ENCODE data around the gene PRKRA. TPM values are rescaled to one million over a fixed set of nuclear protein-coding genes. Genes with fewer than 3 reads are reported as not detected.
"Not testable (repeated sequence)": the region's sequence is repeated elsewhere in the genome, so short reads cannot be mapped to it uniquely, and the experiment has no call there.

The PRKRA gene
- total RNA-seq, 1 donor from 2014 or later: 52.4 TPM

GRCh38 chr2:178478130-178478438 lies 27.1 kb upstream of the PRKRA start:
- H3K27me3 Mint-ChIP-seq: no peaks in the 10 kb centered on the region
- intact Hi-C loops (cut with micrococcal nuclease): loop anchor here (1.0 to 2.0 kb wide), 3 partner anchors 27 to 365 kb away; partner anchors contain the start of genes PJVK, PRKRA and RBM45
- H3K4me1 Mint-ChIP-seq: peaks cover 37% of the 10 kb centered on the region
- peaks cover 3% of the 10 kb centered on the region for H3K36me3 Mint-ChIP-seq (ENCODE audit: low read depth)
- H3K9me3 Mint-ChIP-seq: no peaks in the 10 kb centered on the region
- H3K27ac Mint-ChIP-seq: peak overlapping the region; percentile 97
- H3K4me3 Mint-ChIP-seq: peak overlapping the region; percentile 93
- DNase-seq: no peak

GRCh38 chr2:178477443-178478129 lies 26.6 kb upstream of the PRKRA start:
- DNase-seq: no peak
- no peak overlapping the region for H3K27ac Mint-ChIP-seq
- intact Hi-C loops (cut with micrococcal nuclease): loop anchor here (1.0 to 2.0 kb wide), 3 partner anchors 26 to 365 kb away; partner anchors contain the start of genes PJVK, PRKRA and RBM45
- no peaks in the 10 kb centered on the region for H3K9me3 Mint-ChIP-seq
- H3K4me3 Mint-ChIP-seq: peak overlapping the region; percentile 93
- H3K4me1 Mint-ChIP-seq: peaks cover 34% of the 10 kb centered on the region
- H3K36me3 Mint-ChIP-seq (ENCODE audit: low read depth): peaks cover 3% of the 10 kb centered on the region
- no peaks in the 10 kb centered on the region for H3K27me3 Mint-ChIP-seq

- Mint-ChIP-seq H3K4me3 (no peak overlapping the region), H3K27me3 (no peaks in the 10 kb centered on the region), H3K4me1 (peaks cover 23% of the 10 kb centered on the region), H3K9me3 (no peaks in the 10 kb centered on the region), H3K27ac (no peak overlapping the region), H3K36me3 (ENCODE audit: low read depth) (peaks cover 3% of the 10 kb centered on the region)
- intact Hi-C loops (cut with micrococcal nuclease): no loop called here
- DNase-seq: no peak
These were observed 25.5 kb upstream of the PRKRA start for GRCh38 chr2:178476477-178476876.

- no peak overlapping the region for H3K4me3 Mint-ChIP-seq
- intact Hi-C loops (cut with micrococcal nuclease): no loop called here
These were observed 23.6 kb upstream of the PRKRA start for GRCh38 chr2:178474560-178474959.

GRCh38 chr2:178473931-178474330 lies 23.0 kb upstream of the PRKRA start:
- intact Hi-C loops (cut with micrococcal nuclease): no loop called here
- no peaks in the 10 kb centered on the region for H3K27me3 Mint-ChIP-seq
- no peaks in the 10 kb centered on the region for H3K36me3 Mint-ChIP-seq (ENCODE audit: low read depth)
- no peak for DNase-seq
- peaks cover 14% of the 10 kb centered on the region for H3K4me1 Mint-ChIP-seq
- no peak overlapping the region for H3K27ac Mint-ChIP-seq
- H3K9me3 Mint-ChIP-seq: no peaks in the 10 kb centered on the region
- H3K4me3 Mint-ChIP-seq: no peak overlapping the region

More at GRCh38 chr2:178474560-178474959, 23.6 kb upstream of the PRKRA start:
- H3K27me3 Mint-ChIP-seq: no peaks in the 10 kb centered on the region
- no peak for DNase-seq
- no peaks in the 10 kb centered on the region for H3K9me3 Mint-ChIP-seq
- no peak overlapping the region for H3K27ac Mint-ChIP-seq
- H3K36me3 Mint-ChIP-seq (ENCODE audit: low read depth): no peaks in the 10 kb centered on the region
- peaks cover 20% of the 10 kb centered on the region for H3K4me1 Mint-ChIP-seq

GRCh38 chr2:178473373-178473772 lies 22.4 kb upstream of the PRKRA start:
- Mint-ChIP-seq H3K36me3 (ENCODE audit: low read depth) (no peaks in the 10 kb centered on the region), H3K4me1 (peaks cover 11% of the 10 kb centered on the region), H3K27me3 (no peaks in the 10 kb centered on the region), H3K27ac (no peak overlapping the region), H3K9me3 (no peaks in the 10 kb centered on the region), H3K4me3 (no peak overlapping the region)
- no peak for DNase-seq
- intact Hi-C loops (cut with micrococcal nuclease): no loop called here

GRCh38 chr2:178471313-178471712 lies 20.3 kb upstream of the PRKRA start:
- H3K9me3 Mint-ChIP-seq; H3K4me1 Mint-ChIP-seq; H3K36me3 Mint-ChIP-seq (ENCODE audit: low read depth); H3K27ac Mint-ChIP-seq; intact Hi-C loops (cut with micrococcal nuclease); H3K27me3 Mint-ChIP-seq; H3K4me3 Mint-ChIP-seq; DNase-seq: not testable (repeated sequence)

- Mint-ChIP-seq H3K36me3 (ENCODE audit: low read depth) (peaks cover 4% of the 10 kb centered on the region), H3K27ac (no peak overlapping the region), H3K27me3 (no peaks in the 10 kb centered on the region), H3K4me3 (no peak overlapping the region), H3K9me3 (no peaks in the 10 kb centered on the region), H3K4me1 (peaks cover 2% of the 10 kb centered on the region)
- no peak for DNase-seq
- intact Hi-C loops (cut with micrococcal nuclease): no loop called here
These were observed 18.4 kb upstream of the PRKRA start for GRCh38 chr2:178469219-178469849.

- intact Hi-C loops (cut with micrococcal nuclease): no loop called here
- no peak for DNase-seq
- no peak overlapping the region for H3K27ac Mint-ChIP-seq
- H3K9me3 Mint-ChIP-seq: no peaks in the 10 kb centered on the region
- peaks cover 10% of the 10 kb centered on the region for H3K27me3 Mint-ChIP-seq
- no peak overlapping the region for H3K4me3 Mint-ChIP-seq
- peaks cover under 1% of the 10 kb centered on the region for H3K4me1 Mint-ChIP-seq
- H3K36me3 Mint-ChIP-seq (ENCODE audit: low read depth): no peaks in the 10 kb centered on the region
These were observed 6.5 kb upstream of the PRKRA start for GRCh38 chr2:178457390-178457886.

GRCh38 chr2:178455947-178456346 lies 5.0 kb upstream of the PRKRA start:
- no peaks in the 10 kb centered on the region for H3K9me3 Mint-ChIP-seq
- H3K4me1 Mint-ChIP-seq: peaks cover 6% of the 10 kb centered on the region
- peaks cover 10% of the 10 kb centered on the region for H3K27me3 Mint-ChIP-seq
- H3K36me3 Mint-ChIP-seq (ENCODE audit: low read depth): no peaks in the 10 kb centered on the region
- no peak overlapping the region for H3K27ac Mint-ChIP-seq
- H3K4me3 Mint-ChIP-seq: no peak overlapping the region
- intact Hi-C loops (cut with micrococcal nuclease): no loop called here
- DNase-seq: no peak

GRCh38 chr2:178452870-178453269 lies 1.9 kb upstream of the PRKRA start:
- no peak overlapping the region for H3K4me3 Mint-ChIP-seq
- intact Hi-C loops (cut with micrococcal nuclease): no loop called here

GRCh38 chr2:178452334-178452733 lies 1.4 kb upstream of the PRKRA start:
- Mint-ChIP-seq H3K36me3 (ENCODE audit: low read depth) (peaks cover 16% of the 10 kb centered on the region), H3K27me3 (peaks cover 7% of the 10 kb centered on the region), H3K4me1 (peaks cover 25% of the 10 kb centered on the region), H3K9me3 (no peaks in the 10 kb centered on the region), H3K4me3 (peak overlapping the region; percentile 94), H3K27ac (no peak overlapping the region)
- DNase-seq: no peak
- intact Hi-C loops (cut with micrococcal nuclease): no loop called here

More at GRCh38 chr2:178452870-178453269, 1.9 kb upstream of the PRKRA start:
- DNase-seq: no peak
- H3K36me3 Mint-ChIP-seq (ENCODE audit: low read depth): peaks cover 13% of the 10 kb centered on the region
- peaks cover 24% of the 10 kb centered on the region for H3K4me1 Mint-ChIP-seq
- H3K9me3 Mint-ChIP-seq: no peaks in the 10 kb centered on the region
- no peak overlapping the region for H3K27ac Mint-ChIP-seq
- H3K27me3 Mint-ChIP-seq: peaks cover 7% of the 10 kb centered on the region

- Mint-ChIP-seq H3K4me3 (peak overlapping the region; percentile 91), H3K36me3 (ENCODE audit: low read depth) (peaks cover 28% of the 10 kb centered on the region), H3K27ac (peak overlapping the region; percentile 95), H3K4me1 (peaks cover 25% of the 10 kb centered on the region), H3K9me3 (no peaks in the 10 kb centered on the region), H3K27me3 (peaks cover 7% of the 10 kb centered on the region)
- no peak for DNase-seq
- intact Hi-C loops (cut with micrococcal nuclease): loop anchor here (1.0 to 2.0 kb wide), 4 partner anchors 37 to 1238 kb away; partner anchors contain the start of gene HNRNPA3
These were observed 526 bp downstream of the PRKRA start for GRCh38 chr2:178450524-178450773.

GRCh38 chr2:178449700-178450523 lies 1.1 kb downstream of the PRKRA start:
- intact Hi-C loops (cut with micrococcal nuclease): loop anchor here (1.0 to 2.0 kb wide), 4 partner anchors 37 to 1237 kb away; partner anchors contain the start of gene HNRNPA3
- Mint-ChIP-seq H3K9me3 (no peaks in the 10 kb centered on the region), H3K4me1 (peaks cover 25% of the 10 kb centered on the region), H3K27me3 (peaks cover 6% of the 10 kb centered on the region), H3K27ac (peak overlapping the region; percentile 95), H3K4me3 (peak overlapping the region; percentile 91), H3K36me3 (ENCODE audit: low read depth) (peaks cover 33% of the 10 kb centered on the region)
- no peak for DNase-seq

All from activated CD4-positive, alpha-beta T cell treated with anti-CD3 and anti-CD28 coated beads, Interleukin-2, amount 10 ng/mL, durations not matched to agents 24 days and 14 days (primary cell).